Prostate gland (tissue), 2 donors: ENCODE results near the gene JARID2.

Experiments used
- POLR2A ChIP-seq: fragments of 450-650 bp; IDR thresholded peaks from one replicate; pipeline ENCODE4 v1.6.1; 2016; ENCODE audit warnings: antibody characterized with exemption, mild to moderate bottlenecking
- POLR2AphosphoS5 ChIP-seq: sonication (generic); formaldehyde crosslinking; IDR thresholded peaks from one replicate; pipeline ENCODE4 v1.6.1; 2017; ENCODE audit warnings: antibody characterized with exemption
- TF ChIP-seq, protein P1 (sequence below), 4 experiments: fragments of 200-600 bp in 2 of 4; fragments of 450-650 bp in 2 of 4; sonication (generic) in 2 of 4; IDR thresholded peaks; 1 replicate in 3 of 4; 2 replicates in 1 of 4; pipeline ENCODE4 v1.5.1; 2016 to 2019; ENCODE audit warnings: antibody characterized with exemption in 4 of 4, mild to moderate bottlenecking in 2 of 4, moderate library complexity in 2 of 4

DNA sequence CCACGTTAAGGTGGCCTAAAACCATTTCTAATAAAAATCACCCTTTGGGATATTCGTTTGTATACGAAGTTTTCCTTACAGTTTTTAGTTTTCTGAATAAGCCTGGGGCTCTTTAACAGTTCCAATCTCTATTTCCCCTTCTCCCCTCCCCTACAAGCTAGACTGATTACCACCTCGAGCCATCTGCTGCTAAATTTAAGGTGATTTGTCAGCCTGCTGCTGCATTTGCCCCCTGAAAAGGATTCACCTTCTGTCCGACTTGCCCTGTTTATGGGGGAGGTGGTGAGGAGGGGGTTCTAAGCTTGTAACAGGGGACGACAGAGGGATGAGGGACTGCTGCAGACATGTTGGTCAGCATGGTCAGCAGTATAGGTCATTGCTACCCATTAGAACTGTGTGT, 146.3 kb downstream of the JARID2 start:
- TF ChIP-seq POLR2AphosphoS5 (no peak), POLR2A (no peak)
- TF ChIP-seq, protein P1, sequence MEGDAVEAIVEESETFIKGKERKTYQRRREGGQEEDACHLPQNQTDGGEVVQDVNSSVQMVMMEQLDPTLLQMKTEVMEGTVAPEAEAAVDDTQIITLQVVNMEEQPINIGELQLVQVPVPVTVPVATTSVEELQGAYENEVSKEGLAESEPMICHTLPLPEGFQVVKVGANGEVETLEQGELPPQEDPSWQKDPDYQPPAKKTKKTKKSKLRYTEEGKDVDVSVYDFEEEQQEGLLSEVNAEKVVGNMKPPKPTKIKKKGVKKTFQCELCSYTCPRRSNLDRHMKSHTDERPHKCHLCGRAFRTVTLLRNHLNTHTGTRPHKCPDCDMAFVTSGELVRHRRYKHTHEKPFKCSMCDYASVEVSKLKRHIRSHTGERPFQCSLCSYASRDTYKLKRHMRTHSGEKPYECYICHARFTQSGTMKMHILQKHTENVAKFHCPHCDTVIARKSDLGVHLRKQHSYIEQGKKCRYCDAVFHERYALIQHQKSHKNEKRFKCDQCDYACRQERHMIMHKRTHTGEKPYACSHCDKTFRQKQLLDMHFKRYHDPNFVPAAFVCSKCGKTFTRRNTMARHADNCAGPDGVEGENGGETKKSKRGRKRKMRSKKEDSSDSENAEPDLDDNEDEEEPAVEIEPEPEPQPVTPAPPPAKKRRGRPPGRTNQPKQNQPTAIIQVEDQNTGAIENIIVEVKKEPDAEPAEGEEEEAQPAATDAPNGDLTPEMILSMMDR (IDR thresholded peaks at IDR 0.05), result no peak
